Ovary (tissue), 3 donors: ENCODE results near the gene PMVK.

Experiments used
- CTCF ChIP-seq, 3 donors: fragments of 450-650 bp in 2 of 3; fragments of 200-600 bp in 1 of 3; IDR thresholded peaks; one replicate each; pipeline versions ENCODE4 v1.5.1 to v1.8.0; 2016 to 2022; ENCODE audit warnings: antibody characterized with exemption in 3 of 3, mild to moderate bottlenecking in 1 of 3
- POLR2A ChIP-seq: fragments of 450-650 bp; IDR thresholded peaks from one replicate; pipeline ENCODE4 v1.6.1; 2017; ENCODE audit warnings: antibody characterized with exemption, mild to moderate bottlenecking, moderate library complexity
- donor health status: DM: no; HTN: no; CAD: no.

- no peak for TF ChIP-seq POLR2A
- TF ChIP-seq CTCF (IDR thresholded peaks at IDR 0.05): no peak
Measured at GRCh38 chr1:154902938-154903566, 33.5 kb downstream of the PMVK start.
